Measurements from ENCODE around the gene LDHAL6A. TPM values are rescaled to one million over a fixed set of nuclear protein-coding genes. Genes with fewer than 3 reads are reported as not detected.

The LDHAL6A gene
- total RNA-seq, 3 donors from 2014 or later: not detected

- intact Hi-C loops (cut with DNase I, micrococcal nuclease): no loop called here
- H3K36me3 ChIP-seq (ENCODE audit: low read depth): no peaks in the 10 kb centered on the region
- peak; percentile 40 for ATAC-seq
Observed at GRCh38 chr11:18495703-18496102, 40.0 kb downstream of the LDHAL6A start.

DNA sequence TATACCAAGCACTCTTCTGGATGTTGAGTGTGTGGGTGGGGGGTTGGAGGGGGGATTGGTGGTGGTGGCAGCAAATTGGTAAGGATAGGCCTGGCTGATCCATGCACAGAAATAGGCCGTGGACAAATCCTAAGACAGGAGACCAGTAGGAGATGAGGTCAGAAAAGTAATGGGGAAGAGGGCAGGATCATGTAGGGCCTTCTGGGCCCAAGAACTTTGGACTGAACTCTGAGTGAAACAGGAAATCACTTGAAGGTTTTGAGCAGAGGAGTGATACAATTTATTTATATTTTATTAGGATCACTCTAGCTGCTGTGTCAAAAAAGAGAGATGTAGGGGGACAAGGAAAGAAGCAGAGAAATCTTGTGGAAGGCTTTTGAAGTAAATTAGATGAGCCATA is 42.4 kb downstream of the LDHAL6A start:
- H3K4me1 ChIP-seq (ENCODE audit: low read depth): peaks cover 3% of the 10 kb centered on the region
- intact Hi-C loops (cut with DNase I, micrococcal nuclease): no loop called here
- no peak overlapping the region for H3K4me3 ChIP-seq
- TF ChIP-seq, protein P1, sequence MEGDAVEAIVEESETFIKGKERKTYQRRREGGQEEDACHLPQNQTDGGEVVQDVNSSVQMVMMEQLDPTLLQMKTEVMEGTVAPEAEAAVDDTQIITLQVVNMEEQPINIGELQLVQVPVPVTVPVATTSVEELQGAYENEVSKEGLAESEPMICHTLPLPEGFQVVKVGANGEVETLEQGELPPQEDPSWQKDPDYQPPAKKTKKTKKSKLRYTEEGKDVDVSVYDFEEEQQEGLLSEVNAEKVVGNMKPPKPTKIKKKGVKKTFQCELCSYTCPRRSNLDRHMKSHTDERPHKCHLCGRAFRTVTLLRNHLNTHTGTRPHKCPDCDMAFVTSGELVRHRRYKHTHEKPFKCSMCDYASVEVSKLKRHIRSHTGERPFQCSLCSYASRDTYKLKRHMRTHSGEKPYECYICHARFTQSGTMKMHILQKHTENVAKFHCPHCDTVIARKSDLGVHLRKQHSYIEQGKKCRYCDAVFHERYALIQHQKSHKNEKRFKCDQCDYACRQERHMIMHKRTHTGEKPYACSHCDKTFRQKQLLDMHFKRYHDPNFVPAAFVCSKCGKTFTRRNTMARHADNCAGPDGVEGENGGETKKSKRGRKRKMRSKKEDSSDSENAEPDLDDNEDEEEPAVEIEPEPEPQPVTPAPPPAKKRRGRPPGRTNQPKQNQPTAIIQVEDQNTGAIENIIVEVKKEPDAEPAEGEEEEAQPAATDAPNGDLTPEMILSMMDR (IDR thresholded peaks at IDR 0.05): no peak
- no peak for ATAC-seq
- DNase-seq: no peak
- no peaks in the 10 kb centered on the region for H3K9me3 ChIP-seq
- H3K36me3 ChIP-seq (ENCODE audit: low read depth): no peaks in the 10 kb centered on the region

More at GRCh38 chr11:18495703-18496102, 40.0 kb downstream of the LDHAL6A start:
- H3K4me1 ChIP-seq (ENCODE audit: low read depth): peaks cover 5% of the 10 kb centered on the region
- no peaks in the 10 kb centered on the region for H3K9me3 ChIP-seq
- TF ChIP-seq, protein P1 (IDR thresholded peaks at IDR 0.05): no peak
- no peak for DNase-seq
- no peak overlapping the region for H3K4me3 ChIP-seq

- H3K4me1 ChIP-seq (ENCODE audit: low read depth): no peaks in the 10 kb centered on the region
- TF ChIP-seq, protein P1 (IDR thresholded peaks at IDR 0.05): no peak
- no peaks in the 10 kb centered on the region for H3K36me3 ChIP-seq (ENCODE audit: low read depth)
- H3K4me3 ChIP-seq: no peak overlapping the region
- intact Hi-C loops (cut with DNase I, micrococcal nuclease): no loop called here
- ATAC-seq (no peak), DNase-seq (no peak)
- no peaks in the 10 kb centered on the region for H3K9me3 ChIP-seq
Observed at GRCh38 chr11:18501629-18502028, 46.0 kb downstream of the LDHAL6A start.

- intact Hi-C loops (cut with DNase I, micrococcal nuclease): no loop called here
- no peak for DNase-seq
- no peaks in the 10 kb centered on the region for H3K4me1 ChIP-seq (ENCODE audit: low read depth)
- no peaks in the 10 kb centered on the region for H3K36me3 ChIP-seq (ENCODE audit: low read depth)
- TF ChIP-seq, protein P1 (IDR thresholded peaks at IDR 0.05): no peak
- ATAC-seq: no peak
- no peaks in the 10 kb centered on the region for H3K9me3 ChIP-seq
- H3K4me3 ChIP-seq: no peak overlapping the region
Observed at GRCh38 chr11:18502352-18502751, 46.7 kb downstream of the LDHAL6A start.

DNA sequence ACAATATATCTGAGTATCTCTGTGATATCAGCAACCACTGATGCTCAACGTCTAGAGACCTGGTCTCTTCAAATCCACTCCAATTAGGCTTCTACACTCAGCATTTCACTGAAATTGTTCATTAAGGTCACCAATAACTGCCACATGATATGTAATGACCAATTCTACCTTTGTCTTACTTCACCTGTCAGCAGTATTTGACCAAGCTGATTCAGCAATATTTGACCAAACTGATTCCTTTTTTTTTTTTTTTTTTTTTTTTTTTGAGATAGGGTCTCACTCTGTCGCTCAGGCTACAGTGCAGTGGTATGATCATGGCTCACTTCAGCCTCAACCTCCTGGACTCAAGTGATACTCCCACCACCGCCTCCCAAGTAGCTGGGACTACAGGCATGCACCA is 65.5 kb downstream of the LDHAL6A start:
- no peaks in the 10 kb centered on the region for H3K9me3 ChIP-seq
- no peak for ATAC-seq
- intact Hi-C loops (cut with DNase I, micrococcal nuclease): no loop called here
- peaks cover 19% of the 10 kb centered on the region for H3K4me1 ChIP-seq (ENCODE audit: low read depth)
- DNase-seq: no peak
- TF ChIP-seq, protein P1 (IDR thresholded peaks at IDR 0.05): no peak
- H3K36me3 ChIP-seq (ENCODE audit: low read depth): no peaks in the 10 kb centered on the region
- H3K4me3 ChIP-seq: no peak overlapping the region

DNA sequence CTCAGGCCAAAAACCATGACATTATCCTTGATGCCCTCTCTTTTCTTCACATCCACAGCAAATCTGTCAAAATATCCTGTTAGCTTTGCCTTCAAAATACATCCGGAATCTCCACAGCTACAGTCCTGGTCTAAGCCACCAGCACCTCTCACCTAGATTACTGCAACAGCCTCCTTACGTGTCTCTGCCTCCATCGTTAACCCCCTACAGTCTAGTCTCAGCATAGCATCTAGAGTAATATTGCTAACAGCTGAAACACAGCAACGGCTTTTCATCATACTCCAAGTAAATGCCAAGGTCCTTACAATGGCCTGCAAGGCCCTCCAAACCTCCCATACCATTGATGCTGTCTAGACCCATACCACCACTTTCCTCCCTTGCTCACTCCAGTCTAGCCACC is 66.7 kb downstream of the LDHAL6A start:
- ATAC-seq (no peak), DNase-seq (no peak)
- Histone ChIP-seq H3K9me3 (no peaks in the 10 kb centered on the region), H3K4me1 (ENCODE audit: low read depth) (peaks cover 19% of the 10 kb centered on the region), H3K36me3 (ENCODE audit: low read depth) (no peaks in the 10 kb centered on the region), H3K4me3 (no peak overlapping the region)
- TF ChIP-seq, protein P1 (IDR thresholded peaks at IDR 0.05): no peak
- intact Hi-C loops (cut with DNase I, micrococcal nuclease): no loop called here

All from mucosa of descending colon (tissue), 3 donors.